Duodenal mucosa (tissue), 2 donors: ENCODE measurements around the gene PARP9.

ENCODE experiments used
- H3K27ac ChIP-seq: one replicate; pipeline ENCODE4 v1.7.0; 2013; ENCODE audit warnings: low read depth, low read length
- H3K27me3 ChIP-seq, 2 donors: one replicate each; pipeline ENCODE4 v1.7.0; 2013; ENCODE audit warnings: low read length in 2 of 2, control low read depth in 1 of 2; ENCODE audit not compliant: insufficient read depth in 2 of 2, control insufficient read depth in 1 of 2
- H3K36me3 ChIP-seq, 2 donors: one replicate each; pipeline ENCODE4 v1.7.0; 2013; ENCODE audit warnings: low read length in 2 of 2, control low read depth in 1 of 2; ENCODE audit not compliant: insufficient read depth in 2 of 2, control insufficient read depth in 1 of 2
- H3K4me1 ChIP-seq, 2 donors: one replicate each; pipeline ENCODE4 v1.7.0; 2013; ENCODE audit warnings: low read length in 2 of 2, control low read depth in 1 of 2; ENCODE audit not compliant: insufficient read depth in 2 of 2, control insufficient read depth in 1 of 2
- H3K4me3 ChIP-seq, 2 donors: one replicate each; pipeline ENCODE4 v1.7.0; 2013; ENCODE audit warnings: low read length in 2 of 2, low read depth in 1 of 2
- H3K9ac ChIP-seq, 2 donors: one replicate each; pipeline ENCODE4 v1.7.0; 2013; ENCODE audit warnings: low read length in 2 of 2, low read depth in 1 of 2
- H3K9me3 ChIP-seq, 2 donors: one replicate each; pipeline ENCODE4 v1.7.0; 2013; ENCODE audit warnings: low read length in 2 of 2, control low read depth in 1 of 2; ENCODE audit not compliant: control insufficient read depth in 1 of 2

PARP9 gene

DNA sequence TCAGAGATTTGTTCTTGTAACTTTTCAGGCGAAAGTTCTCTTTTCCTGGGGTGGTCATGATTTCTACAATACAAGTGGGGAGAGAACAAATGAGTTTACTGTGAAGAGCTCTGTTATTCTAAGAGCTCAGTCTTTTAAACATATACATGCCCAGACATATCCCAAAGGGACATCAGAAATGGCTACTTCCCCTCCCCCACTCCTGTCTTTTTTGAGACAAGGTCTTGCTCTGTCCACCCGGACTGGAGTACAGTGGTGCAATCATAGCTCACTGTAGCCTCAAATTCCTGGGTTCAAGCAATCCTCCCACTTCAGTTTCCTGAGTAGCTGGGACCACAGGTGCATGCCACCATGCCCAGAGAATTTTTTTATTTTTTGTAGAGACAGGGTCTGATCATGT lies 67.6 kb downstream of the PARP9 start:
- H3K9me3 ChIP-seq: no peaks in the 10 kb centered on the region
- H3K9ac ChIP-seq: no peak overlapping the region
- H3K27me3 ChIP-seq: no peaks in the 10 kb centered on the region
- H3K4me1 ChIP-seq: no peaks in the 10 kb centered on the region
- no peak overlapping the region for H3K27ac ChIP-seq
- H3K36me3 ChIP-seq: peaks cover 3 to 16% of the 10 kb centered on the region in 2 donors
- H3K4me3 ChIP-seq: no peak overlapping the region

DNA sequence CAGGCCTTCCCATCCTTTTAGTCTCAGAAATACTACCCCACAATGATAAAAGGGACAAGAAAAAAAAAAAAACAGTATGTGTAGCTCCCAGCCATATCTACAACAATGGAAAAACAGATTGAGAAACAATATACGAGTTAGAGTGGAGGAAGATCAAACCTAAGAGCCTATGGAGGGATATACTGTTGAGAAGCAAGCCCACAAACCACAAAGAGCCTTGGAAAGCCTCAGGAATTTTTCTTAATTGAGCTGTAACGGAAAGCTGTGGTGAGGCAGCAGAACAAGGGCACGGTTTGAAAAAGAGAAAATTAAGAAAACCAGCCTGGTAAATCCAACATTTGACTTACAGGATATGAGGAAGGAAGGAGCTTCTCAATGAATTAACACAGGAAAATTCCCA lies 70.8 kb downstream of the PARP9 start:
- Histone ChIP-seq H3K9me3 (no peaks in the 10 kb centered on the region), H3K27ac (no peak overlapping the region), H3K9ac (no peak overlapping the region), H3K36me3 (peaks cover 3 to 19% of the 10 kb centered on the region in 2 donors), H3K4me3 (no peak overlapping the region), H3K4me1 (no peaks in the 10 kb centered on the region), H3K27me3 (no peaks in the 10 kb centered on the region)

DNA sequence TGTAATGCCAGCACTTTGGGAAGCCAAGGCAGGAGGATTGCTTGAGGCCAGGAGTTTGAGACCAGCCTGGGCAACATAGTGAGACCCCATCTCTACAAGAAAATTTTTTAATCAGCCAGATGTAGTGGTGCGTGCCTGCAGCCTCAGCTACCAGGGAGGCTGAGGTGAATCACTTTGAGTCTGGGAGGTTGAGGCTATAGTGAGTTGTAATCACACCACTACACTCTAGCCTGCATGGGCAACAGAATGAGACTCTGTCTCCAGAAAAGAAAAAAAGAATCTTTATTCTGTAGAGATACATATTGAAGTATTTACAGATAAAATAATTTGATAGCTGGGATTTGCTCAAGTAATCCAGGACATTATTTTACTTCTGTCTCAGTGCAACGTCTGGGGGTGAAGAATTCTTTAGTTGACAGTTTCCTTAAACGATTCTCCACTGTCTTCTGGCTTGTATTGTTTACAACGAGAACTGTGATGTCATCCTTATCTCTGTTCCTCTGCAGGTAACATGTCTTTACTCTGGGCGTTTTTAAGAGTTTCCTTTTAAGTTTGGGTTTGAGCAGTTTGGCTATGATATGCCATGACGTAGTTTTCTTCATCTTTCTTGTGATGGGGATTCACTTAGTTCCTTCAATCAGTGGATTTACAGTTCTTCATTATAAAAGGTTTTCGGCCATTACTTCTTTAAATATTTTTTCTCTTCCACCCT lies 75.7 kb downstream of the PARP9 start:
- H3K27ac ChIP-seq: no peak overlapping the region
- no peaks in the 10 kb centered on the region for H3K9me3 ChIP-seq
- H3K9ac ChIP-seq: no peak overlapping the region
- peaks cover 3 to 12% of the 10 kb centered on the region in 2 donors for H3K36me3 ChIP-seq
- no peaks in the 10 kb centered on the region for H3K4me1 ChIP-seq
- no peak overlapping the region for H3K4me3 ChIP-seq
- H3K27me3 ChIP-seq: no peaks in the 10 kb centered on the region

- H3K9me3 ChIP-seq: no peaks in the 10 kb centered on the region
- peaks cover 0 to 8% of the 10 kb centered on the region in 2 donors for H3K36me3 ChIP-seq
- H3K27ac ChIP-seq: no peak overlapping the region
- no peak overlapping the region for H3K4me3 ChIP-seq
- H3K27me3 ChIP-seq: no peaks in the 10 kb centered on the region
- no peaks in the 10 kb centered on the region for H3K4me1 ChIP-seq
- H3K9ac ChIP-seq: no peak overlapping the region
These were observed 79.1 kb downstream of the PARP9 start for GRCh38 chr3:122484985-122485384.

GRCh38 chr3:122481390-122481789 lies 82.7 kb downstream of the PARP9 start:
- no peak overlapping the region for H3K27ac ChIP-seq
- peaks cover 0 to 5% of the 10 kb centered on the region in 2 donors for H3K36me3 ChIP-seq
- H3K9me3 ChIP-seq: no peaks in the 10 kb centered on the region
- no peaks in the 10 kb centered on the region for H3K27me3 ChIP-seq
- no peaks in the 10 kb centered on the region for H3K4me1 ChIP-seq
- H3K4me3 ChIP-seq: no peak overlapping the region
- no peak overlapping the region for H3K9ac ChIP-seq
